ENCODE measurements around the gene C1GALT1.

The C1GALT1 gene

GRCh38 chr7:7210475-7211237, 28.3 kb downstream of the C1GALT1 start:
- DNase-seq (ENCODE audit: low read depth, low spot score), result no peak
- TF ChIP-seq CTCF (IDR thresholded peaks at IDR 0.05; ENCODE audit: insufficient read depth, low read length, missing control alignments), result no peak
- H3K4me3 ChIP-seq (ENCODE audit: low read depth, low read length), result no peak overlapping the region
- CTCF ChIA-PET, result no interaction called here
- POLR2A ChIA-PET, result no interaction called here

- no peak for DNase-seq (ENCODE audit: low read depth, low spot score)
- no peak for TF ChIP-seq CTCF (IDR thresholded peaks at IDR 0.05; ENCODE audit: insufficient read depth, low read length, missing control alignments)
- ChIA-PET CTCF (no interaction called here), POLR2A (no interaction called here)
- no peak overlapping the region for H3K4me3 ChIP-seq (ENCODE audit: low read depth, low read length)
These were observed 30.3 kb downstream of the C1GALT1 start for GRCh38 chr7:7212612-7213011.

GRCh38 chr7:7214398-7215347, 32.3 kb downstream of the C1GALT1 start:
- ChIA-PET POLR2A (no interaction called here), CTCF (no interaction called here)
- TF ChIP-seq CTCF (IDR thresholded peaks at IDR 0.05; ENCODE audit: insufficient read depth, low read length, missing control alignments), result no peak

GRCh38 chr7:7216279-7216678, 33.9 kb downstream of the C1GALT1 start:
- H3K4me3 ChIP-seq (ENCODE audit: low read depth, low read length), result no peak overlapping the region
- no peak for TF ChIP-seq CTCF (IDR thresholded peaks at IDR 0.05; ENCODE audit: insufficient read depth, low read length, missing control alignments)
- ChIA-PET POLR2A (no interaction called here), CTCF (no interaction called here)
- DNase-seq (ENCODE audit: low read depth, low spot score), result no peak

More at GRCh38 chr7:7214398-7215347, 32.3 kb downstream of the C1GALT1 start:
- H3K4me3 ChIP-seq (ENCODE audit: low read depth, low read length), result no peak overlapping the region
- DNase-seq (ENCODE audit: low read depth, low spot score), result no peak

- TF ChIP-seq CTCF (IDR thresholded peaks at IDR 0.05; ENCODE audit: insufficient read depth, low read length, missing control alignments), result no peak
- POLR2A ChIA-PET, result no interaction called here
- CTCF ChIA-PET, result interaction anchor here (1.4 kb wide), 1 partner anchor 11 kb away, joined by 4 read pairs; no protein-coding TSS in a partner anchor
- no peak for DNase-seq (ENCODE audit: low read depth, low spot score)
- H3K4me3 ChIP-seq (ENCODE audit: low read depth, low read length), result no peak overlapping the region
These were observed 36.9 kb downstream of the C1GALT1 start for GRCh38 chr7:7219216-7219615.

GRCh38 chr7:7220821-7221220, 38.5 kb downstream of the C1GALT1 start:
- POLR2A ChIA-PET, result no interaction called here
- CTCF ChIA-PET, result interaction anchor here (1.6 kb wide), 1 partner anchor 13 kb away, joined by 4 read pairs; no protein-coding TSS in a partner anchor
- no peak for DNase-seq (ENCODE audit: low read depth, low spot score)
- H3K4me3 ChIP-seq (ENCODE audit: low read depth, low read length), result no peak overlapping the region
- TF ChIP-seq CTCF (IDR thresholded peaks at IDR 0.05; ENCODE audit: insufficient read depth, low read length, missing control alignments), result no peak

Measured in AG04449 (cell line).